Measurements from ENCODE around the gene GPR146.
A peak's percentile ranks its signal among the peaks of the same experiment; 100 is the strongest.

GPR146 gene

DNA sequence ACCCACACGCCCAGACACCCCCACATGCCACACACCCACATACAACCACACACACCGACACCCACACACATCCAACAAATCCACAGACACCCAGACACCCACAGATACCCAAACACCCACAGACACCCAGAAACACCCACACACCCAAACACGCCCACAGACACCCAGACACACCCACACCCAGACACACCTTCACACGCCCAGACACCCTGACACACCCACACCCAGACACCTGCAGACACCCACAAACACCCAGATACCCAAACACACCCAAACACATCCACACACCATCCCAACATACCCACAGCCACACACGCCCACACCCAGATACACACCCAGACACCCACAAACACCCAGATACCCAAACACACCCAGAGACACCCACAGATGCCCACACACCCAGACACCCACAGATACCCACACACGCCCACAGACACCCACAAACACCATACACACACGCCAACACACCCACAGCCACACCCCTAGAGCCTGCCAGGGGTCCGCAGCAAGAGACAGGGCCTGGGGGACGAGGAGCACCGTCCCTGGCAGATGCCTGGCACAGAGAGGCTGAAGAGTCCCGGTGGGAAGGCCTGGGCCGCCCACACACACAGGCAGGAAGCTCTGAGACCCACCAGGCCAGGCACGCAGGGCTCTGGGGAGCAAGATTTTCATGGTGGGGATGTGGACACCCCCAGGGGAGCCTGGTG, 32.9 kb upstream of the GPR146 start:
- peak; percentile 47 for DNase-seq

DNA sequence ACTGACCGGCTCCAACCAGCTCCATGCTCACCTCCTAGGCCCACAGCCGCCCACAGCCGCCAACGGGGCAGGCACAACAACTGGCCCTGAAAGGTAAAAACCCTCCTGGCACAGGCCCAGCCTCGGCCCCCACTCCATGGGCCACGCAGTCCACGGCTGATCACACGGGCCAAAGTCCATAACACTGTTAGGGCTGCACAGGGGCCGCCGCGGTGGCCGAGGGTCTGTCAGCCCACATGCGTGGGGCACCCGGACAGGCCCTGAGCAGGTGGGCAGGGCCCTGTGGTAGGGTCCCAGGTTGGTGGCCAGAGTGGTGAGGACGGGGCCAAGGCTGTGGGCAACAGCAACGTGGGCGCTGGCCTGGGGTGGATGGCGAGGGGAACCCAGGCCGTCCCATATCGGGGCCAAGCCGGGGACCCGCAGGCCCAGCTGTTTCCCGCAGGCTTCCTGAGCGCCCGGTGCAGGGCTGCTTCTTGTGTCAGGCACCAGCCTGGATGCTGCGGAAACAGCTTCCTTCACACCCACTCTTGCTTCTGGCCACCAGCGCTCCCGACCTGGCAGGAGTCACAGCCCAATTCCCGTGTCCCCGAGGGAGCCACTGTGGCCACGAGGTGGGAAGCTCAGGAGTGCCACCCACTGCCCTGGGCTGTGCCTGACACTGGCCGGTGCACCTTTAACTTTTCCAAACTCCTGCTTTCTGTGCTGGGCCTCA, 32.2 kb upstream of the GPR146 start:
- DNase-seq, result no peak

DNA sequence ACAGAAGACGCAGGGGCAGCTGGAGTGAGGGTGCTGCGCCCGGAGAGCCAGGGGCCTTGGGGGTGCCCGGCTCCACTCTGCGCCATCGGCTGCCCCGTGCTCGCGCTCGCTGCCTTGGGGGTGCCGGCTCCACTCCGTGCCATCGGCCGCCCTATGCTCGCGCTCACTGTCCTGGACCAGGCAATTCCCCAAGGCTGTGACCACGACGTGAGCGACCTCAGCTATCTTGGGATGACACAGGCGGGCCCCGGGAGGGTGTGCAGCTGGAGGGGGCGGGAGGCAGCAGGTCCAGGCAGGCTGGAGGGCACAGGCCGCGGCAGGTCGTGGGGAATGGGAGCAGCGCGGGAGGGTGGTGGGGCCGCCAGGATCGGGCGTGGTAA, 31.6 kb upstream of the GPR146 start:
- DNase-seq, result no peak

DNA sequence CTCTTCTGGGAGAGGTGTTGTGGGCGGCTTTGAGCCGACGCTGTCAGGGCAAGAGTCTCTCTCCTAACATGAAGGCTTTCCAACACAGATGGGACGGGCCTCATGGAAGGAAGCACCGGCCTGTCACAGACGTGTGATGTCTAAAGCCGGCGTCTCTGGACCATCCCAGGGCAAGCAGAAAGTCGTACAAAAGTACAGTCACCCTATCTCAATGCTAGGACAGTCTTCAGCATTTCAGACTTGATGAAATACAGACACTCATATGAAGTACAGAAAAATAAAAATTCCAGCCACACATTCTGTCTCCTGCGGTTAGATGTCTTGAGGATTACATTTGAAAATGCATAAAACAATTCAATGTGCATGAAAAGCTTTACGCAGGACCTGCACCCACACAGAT, 30.8 kb upstream of the GPR146 start:
- no peak for DNase-seq

DNA sequence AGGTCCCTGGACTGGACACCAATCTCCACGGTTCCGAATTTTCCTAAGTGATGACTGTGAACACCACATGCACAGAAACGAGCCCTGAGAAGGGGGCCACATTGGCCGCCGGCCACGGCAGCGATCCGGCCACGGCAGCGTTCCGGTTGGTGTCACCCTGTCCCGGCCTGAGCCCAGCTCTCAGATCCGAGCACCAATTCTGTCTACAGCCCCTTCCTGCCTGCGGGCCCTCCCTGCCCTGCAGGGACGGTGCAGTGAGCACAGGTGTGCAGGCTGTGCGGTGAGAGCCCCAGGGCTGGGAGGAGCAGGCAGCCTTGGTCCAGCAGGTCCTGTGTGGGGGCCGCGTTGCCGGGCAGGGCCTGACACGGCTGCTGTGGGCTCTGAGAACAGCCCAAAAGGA, 29.7 kb upstream of the GPR146 start:
- no peak for DNase-seq

DNA sequence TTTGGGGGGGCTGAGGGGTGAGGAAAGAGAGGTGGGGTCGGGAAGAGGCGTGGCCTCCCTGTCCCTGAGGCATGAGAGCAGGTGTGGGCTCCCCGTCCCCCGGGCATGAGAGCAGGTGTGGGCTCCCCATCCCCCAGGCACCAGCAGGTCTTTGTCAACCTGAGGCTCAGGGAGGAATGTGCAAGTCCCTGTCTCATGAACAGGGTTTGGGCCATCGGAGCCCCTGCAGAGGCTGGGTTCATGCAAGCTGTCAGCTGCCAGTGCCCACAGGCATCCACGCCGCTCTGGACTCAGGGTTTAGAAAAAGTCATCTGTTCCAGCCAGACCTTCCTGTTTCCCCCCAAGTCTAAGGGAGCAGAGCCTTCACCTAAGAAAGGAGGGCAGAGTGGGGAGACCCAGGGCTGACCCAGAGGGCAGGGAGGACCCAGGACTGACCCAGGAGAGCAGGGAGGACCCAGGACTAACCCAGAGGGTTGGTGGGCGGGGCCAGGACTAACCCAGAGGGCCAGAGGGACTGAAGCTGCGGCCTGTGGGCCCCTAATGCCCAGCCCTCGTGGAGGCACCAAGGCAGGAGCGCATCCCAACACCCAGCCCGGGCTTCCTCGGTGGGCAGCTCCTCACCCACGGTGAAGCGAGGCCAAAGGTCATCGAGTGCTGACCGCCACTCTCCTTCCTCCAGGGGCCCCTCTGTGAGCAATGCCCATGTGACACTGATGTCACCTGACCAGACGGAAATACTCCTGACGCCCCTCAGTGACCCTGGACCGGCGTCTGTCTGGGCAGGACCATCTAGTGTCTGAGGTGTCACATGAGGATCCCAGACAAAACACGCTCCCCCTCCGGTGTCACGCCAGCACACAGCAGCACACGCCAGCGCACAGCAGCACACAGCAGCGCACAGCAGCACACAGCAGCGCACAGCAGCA, 28.9 kb upstream of the GPR146 start:
- DNase-seq, result no peak

DNA sequence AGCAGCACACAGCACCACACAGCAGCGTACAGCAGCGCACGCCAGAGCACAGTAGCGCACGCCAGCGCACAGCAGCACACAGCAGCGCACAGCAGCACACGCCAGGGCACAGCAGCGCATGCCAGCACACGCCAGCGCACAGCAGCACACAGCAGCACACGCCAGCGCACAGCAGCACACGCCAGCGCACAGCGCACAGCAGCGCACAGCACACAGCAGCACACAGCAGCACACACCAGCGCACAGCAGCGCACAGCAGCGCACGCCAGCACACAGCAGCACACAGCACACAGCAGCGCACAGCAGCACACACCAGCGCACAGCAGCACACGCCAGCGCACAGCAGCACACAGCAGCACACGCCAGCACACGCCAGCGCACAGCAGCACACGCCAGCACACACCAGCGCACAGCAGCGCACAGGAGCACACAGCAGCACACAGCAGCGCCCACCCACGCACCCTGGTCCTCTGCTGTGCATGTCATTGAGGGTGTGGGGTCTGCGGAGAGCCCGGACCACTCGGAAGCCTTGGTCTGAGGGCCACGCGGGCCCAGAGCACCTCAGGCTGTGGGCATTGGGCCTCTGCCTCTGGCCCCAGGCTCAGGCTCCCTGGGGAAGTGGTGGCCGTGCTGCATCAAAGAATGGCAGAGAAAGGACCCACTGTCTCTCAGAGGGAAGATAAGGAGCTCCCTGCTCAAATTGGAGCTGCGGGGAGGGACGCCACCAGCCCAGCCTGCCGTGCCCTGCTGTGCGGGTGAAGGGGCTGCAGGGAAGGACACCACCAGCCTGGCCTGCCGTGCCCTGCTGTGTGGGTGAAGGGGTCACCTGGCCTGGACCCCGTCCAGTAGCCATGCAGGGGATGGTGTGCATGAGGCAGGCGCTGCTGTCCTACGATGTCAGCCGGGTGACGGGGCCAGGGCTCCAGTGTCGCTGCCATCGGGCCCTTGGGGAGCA, 27.5 kb upstream of the GPR146 start:
- no peak for DNase-seq

DNA sequence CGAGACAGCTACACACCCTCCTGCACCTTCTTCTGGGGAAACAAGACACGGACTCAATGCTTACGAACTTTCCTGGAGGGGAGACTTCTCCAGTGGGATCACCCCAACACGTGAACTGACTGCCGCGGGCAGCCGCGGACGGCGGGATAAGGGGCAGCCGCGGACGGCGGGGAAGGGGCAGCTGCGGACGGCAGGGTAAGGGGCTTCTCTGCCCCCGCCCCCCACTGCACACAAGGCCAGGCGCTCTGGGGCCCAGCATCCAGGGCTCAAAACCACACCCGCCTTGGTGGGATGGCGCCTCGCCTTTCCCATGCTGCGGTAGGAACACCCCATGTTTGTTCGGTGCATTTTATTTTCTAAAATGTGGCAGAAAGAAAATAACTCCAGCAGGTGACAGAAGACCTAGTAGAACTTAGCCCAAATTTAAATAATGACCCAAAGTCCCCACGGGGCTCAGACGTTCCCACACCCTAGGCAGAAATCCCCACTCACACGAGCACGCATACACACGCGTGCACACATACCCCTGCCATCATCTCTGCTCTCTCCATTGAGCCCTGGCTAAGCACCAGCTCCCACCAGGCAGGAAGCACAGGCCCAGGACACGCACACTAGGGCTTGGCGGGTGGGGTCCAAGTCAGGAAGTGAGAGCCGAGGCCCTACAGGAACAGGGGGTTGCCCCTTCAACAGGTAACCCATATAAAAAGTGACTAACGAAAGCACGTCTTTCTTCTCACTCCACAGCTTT, 26.6 kb upstream of the GPR146 start:
- no peak for DNase-seq

DNA sequence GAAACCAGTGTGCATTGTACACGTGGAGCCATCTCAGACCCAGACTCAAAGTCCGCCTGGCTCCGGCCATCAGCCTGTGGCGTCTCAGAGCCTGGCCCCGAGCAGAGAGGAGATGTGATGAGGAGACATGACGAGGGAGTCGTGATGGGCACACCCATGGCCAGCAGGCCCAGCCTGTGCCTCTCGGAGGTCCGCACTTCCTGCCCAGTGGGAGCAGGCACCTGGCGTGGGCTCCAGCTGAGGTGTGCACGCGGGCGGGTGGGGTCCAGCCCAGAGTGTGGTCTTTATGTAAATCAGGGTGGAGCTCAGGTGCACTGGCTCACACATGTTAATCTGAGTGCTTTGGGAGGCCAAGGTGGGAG, 26.0 kb upstream of the GPR146 start:
- no peak for DNase-seq

DNA sequence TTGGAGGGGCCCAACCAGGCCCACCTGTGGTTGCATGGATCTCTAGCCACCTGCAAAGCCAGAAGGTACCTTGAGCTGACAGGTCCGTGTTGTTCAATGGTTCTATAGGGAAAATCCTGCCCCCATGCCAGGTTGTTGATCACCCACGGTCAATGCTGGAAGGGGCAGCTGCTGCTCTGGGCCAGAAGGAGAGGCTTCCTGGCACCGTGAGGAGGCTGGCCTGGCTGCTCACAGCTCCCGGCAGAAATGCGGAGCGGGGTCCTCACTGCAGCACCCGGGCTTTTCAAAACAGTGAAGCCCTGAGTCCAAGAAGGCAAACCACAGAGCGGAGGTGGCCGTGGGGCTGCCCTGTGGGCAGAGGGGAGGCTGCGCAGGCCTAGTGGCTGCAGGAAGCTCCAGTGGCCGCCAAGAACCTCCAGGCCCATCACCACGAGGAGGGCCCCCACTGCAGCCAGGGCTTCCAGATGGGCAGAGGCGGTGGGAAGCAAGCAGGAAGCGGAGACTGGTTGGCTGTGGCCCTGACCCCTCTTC, 25.0 kb upstream of the GPR146 start:
- DNase-seq, result no peak

DNA sequence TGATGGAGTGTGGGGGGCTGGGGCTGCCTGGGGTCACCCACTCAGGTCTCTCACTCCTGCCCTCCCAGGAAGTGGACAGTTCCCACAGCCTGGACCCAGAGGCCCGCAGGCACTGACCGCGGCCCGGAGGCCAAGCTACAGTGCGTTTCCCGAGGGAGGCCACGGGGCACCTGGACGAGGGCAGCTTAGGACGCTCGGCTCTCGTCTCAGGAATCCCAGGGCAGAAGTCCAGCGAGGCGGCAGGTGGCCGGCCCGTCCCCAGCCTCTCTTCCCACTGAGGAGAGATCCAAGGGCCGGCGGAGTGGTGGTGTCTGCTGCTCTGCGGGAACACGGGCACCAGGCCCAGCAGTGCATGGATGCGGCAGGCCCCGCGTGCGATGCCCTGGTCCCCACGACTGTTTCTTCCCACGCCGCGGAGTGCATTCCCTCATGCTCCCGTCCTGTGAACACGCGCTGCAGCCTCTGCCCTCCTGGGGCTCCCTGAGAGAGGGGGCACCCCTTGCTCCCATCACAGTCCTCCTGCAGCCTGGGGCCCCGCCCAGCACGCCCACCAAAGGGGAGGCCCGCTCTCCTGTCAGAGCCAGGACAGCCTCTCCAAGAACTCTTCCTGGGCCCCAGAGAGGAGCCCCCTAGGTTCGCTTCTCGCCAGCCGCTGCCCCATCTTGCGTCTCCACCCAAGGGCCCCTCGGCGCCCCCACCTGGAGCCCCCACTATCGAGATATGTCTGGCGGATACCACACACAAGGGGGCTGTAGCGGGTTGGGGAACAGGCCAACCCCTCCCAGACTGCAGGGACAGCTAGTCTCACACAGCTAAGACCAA, 24.3 kb upstream of the GPR146 start:
- no peak for DNase-seq

DNA sequence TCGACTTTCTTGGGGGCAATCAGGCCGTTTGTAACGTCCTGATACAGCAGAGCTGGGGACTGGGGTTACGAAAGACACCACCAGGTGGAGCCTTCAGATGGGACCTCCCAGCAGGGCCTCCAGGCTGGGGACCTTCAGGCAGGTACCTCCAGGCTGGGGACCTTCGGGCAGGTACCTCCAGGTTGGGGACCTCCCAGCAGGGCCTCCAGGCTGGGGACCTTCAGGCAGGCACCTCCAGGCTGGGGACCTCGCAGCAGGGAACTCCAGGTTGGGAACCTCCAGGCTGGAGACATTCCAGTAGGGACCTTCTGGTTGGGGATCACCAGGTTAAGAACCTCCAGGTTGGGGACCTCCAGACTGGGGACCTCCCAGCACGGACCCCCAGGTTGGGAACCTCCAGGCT, 23.5 kb upstream of the GPR146 start:
- no peak for DNase-seq

DNA sequence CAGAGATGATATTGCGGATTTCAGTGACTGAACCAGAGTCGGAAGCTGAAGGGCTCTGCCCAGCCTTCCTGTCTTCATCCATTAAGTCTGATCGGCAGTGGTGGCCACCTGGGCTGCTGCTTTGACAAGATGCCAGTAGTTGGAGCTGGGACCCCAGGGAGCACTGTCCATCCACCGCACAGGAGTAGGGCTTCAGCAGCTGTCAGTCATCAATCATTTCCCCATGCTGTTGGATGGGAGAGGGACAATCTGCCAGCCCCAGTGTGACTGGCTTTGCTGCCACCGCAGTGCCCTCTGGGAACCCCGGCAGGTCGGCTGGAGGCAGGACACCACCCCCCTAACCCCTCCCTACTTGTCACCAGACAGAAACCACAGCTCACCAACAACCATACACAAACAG, 23.0 kb upstream of the GPR146 start:
- no peak for DNase-seq

DNA sequence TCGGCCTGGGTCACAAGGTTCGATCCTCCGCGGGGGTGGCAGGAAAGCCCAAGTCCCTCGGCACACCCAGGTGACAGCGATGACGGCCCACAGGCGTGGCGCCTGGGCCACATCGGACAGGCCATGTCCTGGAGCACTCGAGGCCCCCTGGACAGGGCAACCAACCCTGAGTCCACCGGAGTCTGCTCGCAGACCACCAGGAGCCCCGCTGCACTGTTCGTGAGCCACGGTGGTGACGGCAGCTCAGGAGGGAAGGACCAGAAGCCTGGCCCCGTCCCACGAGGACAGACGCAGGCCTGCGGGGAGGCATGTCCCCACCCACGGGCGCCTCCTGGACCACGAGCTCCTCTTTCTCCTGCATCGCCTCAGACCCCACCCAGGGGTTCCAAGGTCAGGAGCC, 22.4 kb upstream of the GPR146 start:
- no peak for DNase-seq

DNA sequence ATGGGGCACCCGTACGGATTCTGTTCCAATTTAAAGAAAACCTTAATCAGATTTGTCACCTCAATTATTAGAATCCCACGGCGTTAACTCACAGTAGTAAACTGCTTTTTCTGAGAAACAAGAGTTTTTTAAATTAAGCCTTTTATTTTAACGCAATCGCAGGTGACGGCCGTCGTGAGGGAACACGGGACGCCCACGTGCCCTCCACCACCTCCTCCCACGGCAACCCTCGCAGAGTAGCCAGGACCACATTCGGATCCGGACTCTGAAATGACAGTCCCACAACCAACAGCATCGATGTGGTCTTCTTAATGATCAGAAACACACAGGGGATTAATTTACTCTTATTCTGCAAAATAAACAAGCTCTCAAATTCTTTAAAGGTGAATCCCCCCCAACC, 22.0 kb upstream of the GPR146 start:
- DNase-seq, result no peak

DNA sequence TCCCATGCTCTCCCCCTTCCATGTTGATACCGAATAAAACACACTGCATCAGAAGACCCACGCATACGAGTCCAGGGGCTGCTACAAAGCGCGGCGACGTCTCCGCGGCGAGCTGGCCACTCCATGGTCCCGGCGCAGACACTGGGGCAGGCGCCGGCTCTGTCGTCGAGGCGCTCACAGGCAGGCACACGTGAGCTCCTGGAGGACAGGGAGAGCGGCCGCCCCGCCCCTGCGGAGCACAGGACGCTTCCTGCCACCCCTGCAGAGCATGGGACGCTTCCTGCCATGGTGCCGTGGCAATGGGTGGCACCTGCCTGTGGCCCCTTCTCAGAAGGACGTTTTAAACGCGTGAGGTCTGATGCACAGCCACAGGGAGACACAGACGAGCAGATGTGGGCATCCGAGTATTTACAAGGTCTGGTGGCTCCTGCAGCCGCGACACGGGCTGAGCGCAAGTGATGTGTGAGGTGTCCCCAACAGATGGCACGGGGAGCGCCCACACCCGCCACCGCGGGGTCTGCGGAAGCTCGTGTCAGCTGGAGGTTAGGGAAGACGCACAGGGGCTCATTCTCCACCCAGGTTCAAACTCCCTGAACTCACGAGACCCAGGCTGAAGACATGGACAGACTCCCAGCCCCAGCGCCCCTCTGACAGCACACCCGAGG, 21.4 kb upstream of the GPR146 start:
- peak; percentile 79 for DNase-seq

DNA sequence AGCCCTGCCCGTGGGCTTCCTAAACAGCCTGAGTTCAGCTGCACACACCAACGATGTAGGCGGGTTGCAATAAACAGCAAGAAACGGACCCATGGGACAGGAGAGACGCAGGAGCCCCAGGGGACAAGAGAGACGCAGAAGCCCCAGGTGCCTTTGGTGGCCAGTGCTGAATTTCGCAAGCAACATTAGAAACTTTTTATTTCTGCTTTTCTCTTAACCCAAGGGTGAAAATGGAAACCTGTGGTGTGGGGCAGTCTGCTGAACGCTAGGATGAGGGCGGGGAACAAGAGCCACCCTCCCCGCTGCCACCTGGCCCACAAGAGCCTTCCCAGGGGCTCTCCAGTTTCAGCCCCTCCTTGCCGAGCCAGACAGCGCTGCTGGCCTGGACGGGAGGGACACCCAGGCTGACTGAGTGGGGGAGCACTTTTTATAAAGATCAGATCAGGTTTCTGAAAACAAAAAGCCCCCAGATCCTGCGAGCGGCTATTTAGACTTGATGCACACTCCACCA, 20.0 kb upstream of the GPR146 start:
- peak; percentile 86 for DNase-seq

DNA sequence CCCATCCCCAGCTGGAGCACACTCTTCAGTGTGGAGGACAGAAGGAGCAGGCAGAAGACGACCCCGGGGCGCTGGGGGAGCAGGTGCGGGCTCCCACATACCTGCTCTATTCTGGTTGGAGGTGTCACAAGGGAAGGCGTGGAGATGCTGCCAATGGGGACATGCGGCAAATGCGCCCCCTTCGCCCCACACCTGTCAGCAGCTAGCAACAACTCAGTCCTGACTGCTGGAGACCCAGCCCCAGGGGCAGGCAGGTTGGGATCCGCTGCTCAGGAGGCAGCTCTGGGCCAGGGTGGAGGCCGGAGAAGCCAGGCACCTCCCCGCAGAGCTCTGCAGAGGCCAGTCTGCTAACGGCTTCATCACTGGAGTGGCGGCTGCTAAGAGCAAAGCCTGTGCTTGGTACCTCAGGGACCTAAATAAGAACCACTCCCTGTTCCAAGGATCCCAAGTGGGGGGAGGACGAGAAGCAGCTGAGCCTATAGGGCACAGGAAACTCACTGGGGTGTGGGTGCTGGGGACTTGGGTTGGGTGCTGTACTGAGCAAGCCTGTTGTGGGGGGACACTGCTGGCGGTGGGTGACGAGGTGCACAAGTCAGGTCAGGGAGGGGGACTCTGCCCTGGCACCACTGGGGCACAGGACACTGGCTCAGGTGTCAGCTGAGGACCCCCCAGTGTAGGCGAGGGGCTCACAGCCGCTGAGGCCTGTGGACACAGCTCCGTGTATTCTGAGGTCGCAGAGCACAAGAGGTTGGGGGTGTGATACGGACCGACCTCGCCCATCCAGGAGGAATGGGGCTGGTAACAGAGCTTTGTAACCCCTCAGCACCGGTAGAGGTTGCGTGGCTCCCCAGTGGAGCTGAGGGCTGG, 19.2 kb upstream of the GPR146 start:
- DNase-seq, result no peak

Measured in CD4-positive, alpha-beta T cell treated with Interleukin-15 for 1 hour (primary cell).